GM12873 (cell line): Measurements from ENCODE around the gene KCNH5.

ENCODE experiments used
- TF ChIP-seq, protein P1 (sequence below): IDR thresholded peaks from 2 replicates; pipeline ENCODE4 v1.5.1; 2012; ENCODE audit warnings: low read depth, mild to moderate bottlenecking, moderate library complexity, low read length, control low read depth; ENCODE audit not compliant: insufficient read depth; ENCODE audit errors: missing control alignments

The KCNH5 gene

DNA sequence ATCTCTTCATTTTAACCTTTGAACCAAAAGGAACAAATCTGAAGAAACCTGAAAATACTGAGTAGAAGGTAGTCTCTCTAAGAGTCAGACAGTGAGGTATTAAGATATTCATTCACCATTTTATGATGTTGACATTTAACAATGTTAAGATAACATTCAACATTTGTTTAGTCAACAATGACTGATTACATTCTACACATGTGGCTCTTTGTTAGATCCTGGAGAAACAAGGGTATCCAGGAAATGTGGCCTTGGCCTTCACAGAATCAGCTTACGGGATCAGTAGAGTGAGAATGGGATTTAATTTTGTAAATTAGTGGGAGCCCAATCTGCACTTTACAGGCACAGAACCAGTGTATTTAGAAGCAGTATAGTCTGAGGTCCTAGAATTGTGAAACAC, 355.5 kb downstream of the KCNH5 start:
- TF ChIP-seq, protein P1, sequence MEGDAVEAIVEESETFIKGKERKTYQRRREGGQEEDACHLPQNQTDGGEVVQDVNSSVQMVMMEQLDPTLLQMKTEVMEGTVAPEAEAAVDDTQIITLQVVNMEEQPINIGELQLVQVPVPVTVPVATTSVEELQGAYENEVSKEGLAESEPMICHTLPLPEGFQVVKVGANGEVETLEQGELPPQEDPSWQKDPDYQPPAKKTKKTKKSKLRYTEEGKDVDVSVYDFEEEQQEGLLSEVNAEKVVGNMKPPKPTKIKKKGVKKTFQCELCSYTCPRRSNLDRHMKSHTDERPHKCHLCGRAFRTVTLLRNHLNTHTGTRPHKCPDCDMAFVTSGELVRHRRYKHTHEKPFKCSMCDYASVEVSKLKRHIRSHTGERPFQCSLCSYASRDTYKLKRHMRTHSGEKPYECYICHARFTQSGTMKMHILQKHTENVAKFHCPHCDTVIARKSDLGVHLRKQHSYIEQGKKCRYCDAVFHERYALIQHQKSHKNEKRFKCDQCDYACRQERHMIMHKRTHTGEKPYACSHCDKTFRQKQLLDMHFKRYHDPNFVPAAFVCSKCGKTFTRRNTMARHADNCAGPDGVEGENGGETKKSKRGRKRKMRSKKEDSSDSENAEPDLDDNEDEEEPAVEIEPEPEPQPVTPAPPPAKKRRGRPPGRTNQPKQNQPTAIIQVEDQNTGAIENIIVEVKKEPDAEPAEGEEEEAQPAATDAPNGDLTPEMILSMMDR: no peak

DNA sequence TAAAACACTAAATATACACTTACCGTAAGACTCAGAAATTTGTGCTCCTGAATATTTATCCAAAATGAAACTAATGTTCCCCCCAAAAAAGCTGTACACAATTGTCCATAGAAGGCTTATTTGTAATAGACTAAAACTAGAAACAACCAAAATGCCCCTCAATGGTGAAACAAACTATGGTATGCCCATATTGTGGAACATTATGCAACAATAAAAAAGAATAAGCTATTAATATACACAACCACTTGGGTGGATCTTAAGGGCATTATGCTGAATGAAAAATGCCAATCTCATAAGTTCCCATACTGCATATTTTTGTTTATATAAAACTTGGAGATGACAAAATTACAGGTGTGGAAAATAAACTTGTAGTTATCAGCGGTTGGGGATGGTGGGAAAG, 357.4 kb downstream of the KCNH5 start:
- TF ChIP-seq, protein P1: no peak

DNA sequence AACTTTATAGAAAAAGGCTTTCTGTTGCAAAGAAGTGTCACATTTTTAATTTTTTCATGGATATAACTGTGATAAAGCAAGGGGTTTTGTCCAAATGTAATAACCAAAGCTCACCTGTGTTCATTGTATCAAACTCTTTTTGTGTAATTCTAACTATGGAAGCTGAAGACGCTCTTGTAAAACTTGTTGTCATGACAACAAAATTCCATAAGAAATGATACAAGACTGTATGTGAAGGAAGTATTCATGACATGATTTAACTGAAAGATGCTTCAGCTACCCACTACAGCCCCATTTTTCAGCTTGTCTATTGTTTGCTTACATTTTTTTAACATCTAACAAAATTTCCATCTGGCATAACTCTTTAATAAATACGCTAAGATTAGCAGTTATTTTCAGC, 360.9 kb downstream of the KCNH5 start:
- TF ChIP-seq, protein P1: no peak

DNA sequence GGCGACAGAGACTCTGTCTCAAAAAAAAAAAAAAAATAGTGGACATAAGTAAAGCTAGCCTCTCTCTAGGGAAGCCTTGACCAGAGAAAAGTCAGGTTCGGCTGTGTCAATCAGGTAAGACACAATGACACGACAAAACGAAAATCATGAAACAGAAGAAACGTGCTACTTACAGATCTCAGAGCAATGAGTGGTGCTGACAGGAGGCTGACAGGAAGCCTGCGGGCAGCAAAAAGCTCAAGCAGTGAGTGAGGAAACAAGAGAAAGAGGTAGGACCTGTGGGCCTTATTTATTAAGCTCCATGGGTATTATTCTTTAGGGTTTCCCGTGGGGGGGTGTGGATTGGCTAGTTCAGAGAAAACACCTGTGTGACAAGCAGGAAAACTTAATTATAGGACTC, 363.1 kb downstream of the KCNH5 start:
- TF ChIP-seq, protein P1: no peak

- TF ChIP-seq, protein P1: no peak
These were observed 370.6 kb downstream of the KCNH5 start for GRCh38 chr14:62674563-62675237.

- TF ChIP-seq, protein P1: no peak
These were observed 372.1 kb downstream of the KCNH5 start for GRCh38 chr14:62673014-62673755.

DNA sequence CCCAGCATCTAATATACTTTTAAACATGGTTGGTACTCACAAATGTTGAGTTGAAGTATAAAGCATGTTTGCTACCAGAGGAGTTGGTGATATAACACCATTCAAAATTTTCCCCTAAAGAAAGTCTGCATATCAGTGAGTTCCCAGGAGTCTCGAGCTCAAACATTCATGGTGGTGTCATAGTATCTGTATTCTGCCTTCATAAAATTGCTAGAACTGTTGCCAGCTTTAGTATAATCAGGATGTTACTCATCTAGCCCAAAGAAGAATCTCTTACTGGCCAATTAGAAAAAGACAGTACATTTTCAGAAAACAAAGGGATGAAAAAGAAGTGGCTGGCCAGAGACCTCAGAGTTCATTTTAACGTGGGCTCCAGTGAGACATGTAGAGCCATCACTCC, 374.7 kb downstream of the KCNH5 start:
- TF ChIP-seq, protein P1: no peak
